Dermis lymphatic vessel endothelial cell (primary cell): Measurements from ENCODE around the gene STRIP1. TPM values are rescaled to one million over a fixed set of nuclear protein-coding genes. Genes with fewer than 3 reads are reported as not detected.

Experiments used
- total RNA-seq: library from RNA; depleted of rRNA; stranded (reverse); fragments of >200 nt; gene quantifications from 2 replicates; pipeline ENCODE4 v1.2.1, GENCODE V29; 2014

STRIP1 gene, protein sequence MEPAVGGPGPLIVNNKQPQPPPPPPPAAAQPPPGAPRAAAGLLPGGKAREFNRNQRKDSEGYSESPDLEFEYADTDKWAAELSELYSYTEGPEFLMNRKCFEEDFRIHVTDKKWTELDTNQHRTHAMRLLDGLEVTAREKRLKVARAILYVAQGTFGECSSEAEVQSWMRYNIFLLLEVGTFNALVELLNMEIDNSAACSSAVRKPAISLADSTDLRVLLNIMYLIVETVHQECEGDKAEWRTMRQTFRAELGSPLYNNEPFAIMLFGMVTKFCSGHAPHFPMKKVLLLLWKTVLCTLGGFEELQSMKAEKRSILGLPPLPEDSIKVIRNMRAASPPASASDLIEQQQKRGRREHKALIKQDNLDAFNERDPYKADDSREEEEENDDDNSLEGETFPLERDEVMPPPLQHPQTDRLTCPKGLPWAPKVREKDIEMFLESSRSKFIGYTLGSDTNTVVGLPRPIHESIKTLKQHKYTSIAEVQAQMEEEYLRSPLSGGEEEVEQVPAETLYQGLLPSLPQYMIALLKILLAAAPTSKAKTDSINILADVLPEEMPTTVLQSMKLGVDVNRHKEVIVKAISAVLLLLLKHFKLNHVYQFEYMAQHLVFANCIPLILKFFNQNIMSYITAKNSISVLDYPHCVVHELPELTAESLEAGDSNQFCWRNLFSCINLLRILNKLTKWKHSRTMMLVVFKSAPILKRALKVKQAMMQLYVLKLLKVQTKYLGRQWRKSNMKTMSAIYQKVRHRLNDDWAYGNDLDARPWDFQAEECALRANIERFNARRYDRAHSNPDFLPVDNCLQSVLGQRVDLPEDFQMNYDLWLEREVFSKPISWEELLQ
- total RNA-seq, result 44.1 and 45.8 TPM in 2 replicates

DNA sequence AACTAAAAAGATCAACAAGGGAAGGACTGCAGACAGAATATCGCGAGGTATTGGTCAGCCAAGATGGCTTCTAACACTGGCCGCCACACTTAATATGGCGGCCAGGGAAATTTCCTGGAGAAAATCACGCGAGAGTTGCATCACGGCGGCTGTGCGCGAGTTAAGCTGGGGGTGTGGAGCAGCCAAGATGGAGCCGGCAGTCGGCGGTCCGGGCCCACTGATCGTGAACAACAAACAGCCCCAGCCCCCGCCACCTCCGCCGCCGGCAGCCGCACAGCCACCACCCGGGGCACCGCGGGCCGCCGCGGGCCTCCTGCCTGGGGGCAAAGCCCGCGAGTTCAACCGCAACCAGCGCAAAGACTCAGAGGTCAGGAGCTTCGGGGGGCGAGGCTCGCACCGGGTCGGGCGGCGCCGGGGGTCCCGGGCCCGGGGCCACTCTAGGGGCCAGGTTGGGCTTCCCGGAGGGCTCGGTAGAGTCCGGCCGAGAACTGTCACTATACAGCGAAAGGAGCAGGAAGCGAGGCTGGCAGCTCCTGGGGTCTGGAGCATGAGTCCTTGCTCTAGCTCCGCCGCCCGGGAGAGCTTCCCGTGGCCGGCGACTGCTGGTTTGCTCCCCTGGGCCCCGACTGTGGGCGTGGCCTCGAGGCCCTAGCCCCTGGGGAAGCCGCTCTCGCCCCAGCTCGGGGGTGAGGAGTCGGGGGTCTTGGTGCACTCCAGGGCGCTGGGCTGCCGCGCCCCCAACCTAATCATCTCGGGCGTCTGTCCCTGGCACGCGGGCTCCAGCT lies at the start of gene STRIP1:
STRIP1 (plus strand) TSS at position 174 of the 785 bp plus-strand sequence; CDS start at position 188, 14 bp downstream.

DNA sequence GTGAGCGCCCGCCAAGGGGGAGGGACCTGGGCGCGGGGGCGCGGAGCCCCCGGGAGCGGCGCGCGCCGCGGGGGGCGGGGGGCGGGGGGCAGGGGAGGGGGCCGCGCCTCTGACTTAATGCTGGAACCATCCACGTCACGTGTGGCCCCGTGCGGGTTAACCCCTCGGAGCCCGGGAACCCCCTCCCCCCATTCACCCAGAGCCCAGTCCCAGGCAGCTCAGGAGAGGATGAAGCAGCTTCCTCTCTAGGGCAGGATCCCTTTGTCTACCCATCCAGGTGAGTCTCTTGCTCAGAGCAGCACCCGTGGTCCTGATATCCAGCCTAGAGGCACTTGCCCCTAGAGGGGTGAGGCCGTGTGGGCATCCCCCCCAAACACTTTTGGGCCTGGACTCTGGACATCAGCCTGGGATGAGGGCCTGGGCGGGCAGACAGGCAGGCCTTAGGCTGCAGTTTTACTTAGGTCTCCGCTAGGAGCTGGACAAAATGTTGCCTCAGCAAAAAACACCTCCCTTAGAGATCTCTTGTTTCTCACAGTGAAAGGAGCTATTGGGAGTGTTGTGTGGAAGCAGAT lies 36.3 kb downstream of the STRIP1 start, which contains the start of gene ALX3:
ALX3 (minus strand) TSS at position 2 of the 572 bp plus-strand sequence. CDS start 60 bp downstream, outside the sequence.

Other genes starting within 250 kb of the STRIP1 start
- 3.9 and 5.9 TPM in 2 replicates for gene CSF1, start 123.8 kb upstream of the STRIP1 start, total RNA-seq
- 46.9 and 47.6 TPM in 2 replicates for gene AHCYL1, start 49.9 kb upstream of the STRIP1 start, total RNA-seq
- gene ALX3, start 36.0 kb downstream of the STRIP1 start, total RNA-seq, result not detected in 2 replicates
- not detected in 2 replicates for gene UBL4B, start 77.8 kb downstream of the STRIP1 start, total RNA-seq
- gene SLC6A17, start 115.9 kb downstream of the STRIP1 start, total RNA-seq, result 1.0 and 1.3 TPM in 2 replicates
- gene KCNC4, start 175.7 kb downstream of the STRIP1 start, total RNA-seq, result 0.34 and 0.98 TPM in 2 replicates